AG10803 (cell line): ENCODE measurements around the gene RRP8.

Experiments
- DNase-seq: peaks from one replicate; pipeline ENCODE4 v3.0.0; 2010; ENCODE audit warnings: low read depth
- H3K4me3 ChIP-seq: 2 replicates; pipeline ENCODE4 v1.5.1; 2011; ENCODE audit warnings: mild to moderate bottlenecking, low read length, control low read depth
- TF ChIP-seq, protein P1 (sequence below): conservative IDR thresholded peaks from 2 replicates; pipeline ENCODE4 v1.5.1; 2011; ENCODE audit warnings: mild to moderate bottlenecking, low read length, control low read depth, inconsistent platforms

The RRP8 gene

DNA sequence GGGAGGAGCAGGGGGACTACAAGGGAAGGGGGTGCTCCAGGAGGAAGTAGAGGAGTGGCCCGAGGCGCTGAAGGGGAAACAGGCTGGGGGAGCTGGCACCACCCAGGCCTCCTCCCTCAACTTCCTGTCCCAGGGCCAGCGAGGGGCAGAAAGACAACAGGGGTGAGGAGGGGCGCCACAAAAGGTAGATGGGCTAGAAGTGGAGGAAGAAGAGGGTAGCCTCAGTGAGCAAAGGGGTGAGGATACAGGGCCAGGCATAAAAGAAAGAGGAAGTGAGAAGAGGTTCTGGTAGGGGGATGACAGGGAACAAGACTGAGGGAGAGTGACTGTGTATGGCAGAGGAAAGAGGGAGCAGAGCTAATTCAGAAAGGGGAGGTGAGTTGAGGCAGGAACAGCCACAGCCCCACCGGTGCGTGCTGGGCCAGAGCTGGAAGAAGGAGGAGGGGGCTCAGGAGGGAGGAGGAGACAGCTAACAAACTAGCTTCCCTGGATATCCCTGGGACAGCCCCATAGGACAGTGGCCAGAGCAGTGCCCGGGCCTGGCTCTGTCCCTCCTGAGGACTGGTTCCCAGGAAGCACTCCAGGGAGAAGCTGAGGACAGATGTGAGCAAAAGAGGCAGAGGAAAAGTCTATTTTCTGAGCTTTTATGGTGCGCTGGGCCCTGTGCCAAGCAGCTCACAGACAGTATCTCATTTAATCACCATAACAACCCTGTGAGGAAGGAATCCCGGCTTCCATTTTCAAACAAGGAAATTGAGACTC is 43.7 kb upstream of the RRP8 start:
- TF ChIP-seq, protein P1, sequence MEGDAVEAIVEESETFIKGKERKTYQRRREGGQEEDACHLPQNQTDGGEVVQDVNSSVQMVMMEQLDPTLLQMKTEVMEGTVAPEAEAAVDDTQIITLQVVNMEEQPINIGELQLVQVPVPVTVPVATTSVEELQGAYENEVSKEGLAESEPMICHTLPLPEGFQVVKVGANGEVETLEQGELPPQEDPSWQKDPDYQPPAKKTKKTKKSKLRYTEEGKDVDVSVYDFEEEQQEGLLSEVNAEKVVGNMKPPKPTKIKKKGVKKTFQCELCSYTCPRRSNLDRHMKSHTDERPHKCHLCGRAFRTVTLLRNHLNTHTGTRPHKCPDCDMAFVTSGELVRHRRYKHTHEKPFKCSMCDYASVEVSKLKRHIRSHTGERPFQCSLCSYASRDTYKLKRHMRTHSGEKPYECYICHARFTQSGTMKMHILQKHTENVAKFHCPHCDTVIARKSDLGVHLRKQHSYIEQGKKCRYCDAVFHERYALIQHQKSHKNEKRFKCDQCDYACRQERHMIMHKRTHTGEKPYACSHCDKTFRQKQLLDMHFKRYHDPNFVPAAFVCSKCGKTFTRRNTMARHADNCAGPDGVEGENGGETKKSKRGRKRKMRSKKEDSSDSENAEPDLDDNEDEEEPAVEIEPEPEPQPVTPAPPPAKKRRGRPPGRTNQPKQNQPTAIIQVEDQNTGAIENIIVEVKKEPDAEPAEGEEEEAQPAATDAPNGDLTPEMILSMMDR = no peak
- peak overlapping the region; percentile 48 for H3K4me3 ChIP-seq
- peak; percentile 76 for DNase-seq

DNA sequence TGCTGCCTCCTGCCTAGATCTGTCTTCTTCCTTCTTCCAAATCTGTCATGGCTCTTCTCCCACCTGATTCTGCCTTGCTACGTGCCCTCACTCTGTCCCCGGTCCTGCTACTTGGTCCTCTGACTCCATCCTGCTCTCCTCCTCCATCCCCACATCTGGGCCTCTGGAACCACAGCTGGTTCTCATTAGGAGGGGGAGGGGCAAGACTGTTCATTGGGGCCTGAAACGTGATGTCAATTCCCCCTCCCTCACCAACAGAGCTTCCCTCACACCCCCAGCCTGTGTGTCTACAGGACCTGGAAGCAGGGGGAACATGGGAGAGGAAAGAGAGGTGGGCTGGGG is 43.1 kb upstream of the RRP8 start:
- peak overlapping the region; percentile 48 for H3K4me3 ChIP-seq
- TF ChIP-seq, protein P1 = no peak
- peak; percentile 84 for DNase-seq

DNA sequence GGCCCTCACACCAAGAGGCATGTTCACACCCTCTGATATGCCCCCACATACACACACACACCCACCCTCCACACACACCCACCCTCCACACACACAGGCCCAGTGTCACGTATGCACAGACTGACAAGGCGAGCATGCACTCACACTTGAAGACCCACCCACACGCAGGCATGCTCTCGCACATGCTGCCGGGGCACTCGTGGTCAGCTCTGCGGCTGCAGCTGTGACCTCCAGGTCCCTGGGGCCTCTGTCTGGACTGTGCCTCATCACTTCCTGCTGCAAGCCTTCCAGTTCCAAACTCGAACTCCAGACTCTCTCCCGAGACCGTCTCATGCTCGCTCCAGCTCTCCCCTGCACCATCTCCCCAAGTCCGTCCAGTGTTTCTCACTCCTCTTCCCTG is 42.7 kb upstream of the RRP8 start:
- peak overlapping the region; percentile 48 for H3K4me3 ChIP-seq
- TF ChIP-seq, protein P1 = no peak
- DNase-seq = peak; percentile 86

DNA sequence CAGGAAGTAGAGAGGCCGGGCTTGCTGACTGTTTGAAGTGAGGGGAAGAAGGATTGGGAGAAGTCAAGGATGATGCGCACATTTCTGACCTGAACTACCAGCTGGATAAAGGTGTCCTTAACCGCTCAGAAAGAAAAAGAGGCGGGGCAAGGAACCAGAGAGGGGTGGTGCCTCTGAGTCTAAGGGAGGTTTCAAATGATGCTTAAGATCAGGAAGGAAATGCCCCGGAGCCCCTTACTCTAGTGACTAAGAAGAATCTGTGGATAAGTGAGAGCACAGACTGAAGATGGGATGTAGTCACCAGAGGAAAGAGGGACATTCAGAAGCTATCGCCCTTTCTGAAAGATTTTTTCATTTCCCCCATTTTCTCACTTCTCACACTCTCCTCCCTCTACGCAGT is 39.5 kb upstream of the RRP8 start:
- no peak for DNase-seq
- TF ChIP-seq, protein P1 = no peak
- no peak overlapping the region for H3K4me3 ChIP-seq

DNA sequence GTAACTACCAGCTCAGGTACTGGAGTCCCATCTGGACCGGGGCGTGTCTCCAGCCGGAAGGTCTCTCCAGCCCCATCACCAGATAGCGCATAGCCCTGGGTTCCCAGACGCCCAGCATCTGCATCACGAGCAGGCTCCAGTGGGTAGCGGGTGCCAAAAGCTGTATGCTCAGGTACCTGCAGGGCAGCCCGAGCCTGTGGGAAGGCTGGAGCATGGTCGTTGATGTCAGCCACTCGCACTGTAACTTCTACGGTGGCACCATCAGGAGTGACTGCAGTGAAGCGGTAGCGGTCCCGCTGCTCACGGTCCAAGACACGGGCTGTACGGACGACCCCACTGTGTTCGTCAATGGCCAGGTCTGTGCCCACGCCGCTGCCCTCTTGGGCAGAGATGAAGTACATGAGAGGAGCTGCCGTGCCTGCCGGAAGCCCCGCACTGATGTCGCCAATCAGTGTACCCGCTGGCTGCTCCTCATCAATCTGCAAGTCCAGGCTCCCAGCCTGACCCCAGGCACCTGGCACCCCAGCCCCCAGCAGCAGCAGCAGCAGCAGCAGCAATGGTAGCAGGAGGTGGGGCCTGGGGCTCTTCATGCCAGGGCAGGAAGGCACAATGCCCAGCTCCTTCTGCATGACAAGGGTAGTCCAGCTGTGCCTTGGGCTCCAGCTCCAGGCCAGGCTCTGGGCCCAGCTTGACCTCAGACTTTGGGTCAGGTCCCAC is 37.7 kb upstream of the RRP8 start:
- DNase-seq = no peak
- no peak overlapping the region for H3K4me3 ChIP-seq
- TF ChIP-seq, protein P1 = no peak

DNA sequence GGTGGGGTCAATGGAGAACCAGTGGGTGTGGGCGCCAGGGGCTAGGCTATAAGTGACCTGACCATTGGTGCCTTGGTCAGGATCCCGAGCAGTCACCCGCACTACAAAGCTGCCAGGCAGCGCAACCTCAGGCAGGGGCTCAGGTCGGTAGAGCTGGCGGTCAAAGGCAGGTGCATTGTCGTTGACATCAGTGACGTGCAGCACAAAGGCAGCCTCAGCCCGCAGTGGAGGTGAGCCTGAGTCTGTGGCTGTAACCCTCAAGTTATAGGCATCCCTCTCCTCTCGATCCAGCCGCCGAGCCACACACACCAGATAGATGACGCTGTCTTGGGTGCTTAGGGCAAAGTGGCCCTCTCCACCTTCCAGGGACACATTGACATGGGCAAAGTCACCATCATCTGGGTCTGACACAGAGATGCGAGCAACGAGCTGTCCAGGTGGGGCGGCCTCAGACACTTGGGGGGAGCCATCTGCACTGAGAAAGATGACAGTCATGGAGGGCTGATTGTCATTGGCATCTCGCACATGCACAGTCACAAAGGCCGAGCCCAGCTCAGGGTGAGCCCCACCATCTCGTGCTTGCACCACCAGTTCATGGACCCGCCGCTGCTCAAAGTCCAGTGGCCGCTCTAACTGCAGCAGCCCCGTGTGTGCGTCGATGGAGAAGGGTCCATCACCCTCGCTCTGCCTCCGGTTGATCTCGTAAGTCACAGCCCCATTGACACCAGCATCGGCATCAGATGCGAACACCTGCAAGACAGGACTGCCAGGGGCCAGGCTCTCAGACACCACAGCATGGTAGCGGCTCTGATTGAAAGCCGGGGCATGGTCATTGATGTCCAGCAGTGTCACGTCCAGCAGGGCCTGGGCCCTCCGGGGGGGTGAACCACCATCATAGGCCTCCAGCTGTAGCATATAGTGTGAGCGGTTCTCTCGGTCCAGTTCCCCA is 36.9 kb upstream of the RRP8 start:
- no peak overlapping the region for H3K4me3 ChIP-seq
- TF ChIP-seq, protein P1 = no peak
- no peak for DNase-seq
